ENCODE measurements around the gene CTNNA1.
A peak's percentile ranks its signal among the peaks of the same experiment; 100 is the strongest.

The CTNNA1 gene

DNA sequence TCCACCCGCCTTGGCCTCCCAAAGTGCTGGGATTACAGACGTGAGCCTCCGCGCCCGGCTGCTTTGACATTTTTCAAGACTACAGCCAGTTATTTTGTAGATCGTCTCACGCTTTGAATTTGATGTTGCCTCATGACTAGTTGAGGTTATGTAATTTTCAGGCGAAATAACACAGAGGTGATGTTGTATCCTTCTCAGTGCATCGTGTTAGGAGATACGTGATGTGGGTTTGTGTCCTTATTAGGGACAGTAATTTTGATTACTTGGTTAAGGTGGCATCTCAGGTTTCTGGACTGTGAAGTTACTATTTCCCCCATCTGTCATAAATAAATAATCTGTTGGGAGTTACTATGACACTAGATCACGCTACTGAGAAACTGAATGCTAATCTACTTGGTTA is 25.0 kb downstream of the CTNNA1 start:
- DNase-seq (ENCODE audit: low spot score) = no peak
- no peak overlapping the region for H3K27ac ChIP-seq
- H3K4me3 ChIP-seq = no peak overlapping the region
- TF ChIP-seq, protein P1, sequence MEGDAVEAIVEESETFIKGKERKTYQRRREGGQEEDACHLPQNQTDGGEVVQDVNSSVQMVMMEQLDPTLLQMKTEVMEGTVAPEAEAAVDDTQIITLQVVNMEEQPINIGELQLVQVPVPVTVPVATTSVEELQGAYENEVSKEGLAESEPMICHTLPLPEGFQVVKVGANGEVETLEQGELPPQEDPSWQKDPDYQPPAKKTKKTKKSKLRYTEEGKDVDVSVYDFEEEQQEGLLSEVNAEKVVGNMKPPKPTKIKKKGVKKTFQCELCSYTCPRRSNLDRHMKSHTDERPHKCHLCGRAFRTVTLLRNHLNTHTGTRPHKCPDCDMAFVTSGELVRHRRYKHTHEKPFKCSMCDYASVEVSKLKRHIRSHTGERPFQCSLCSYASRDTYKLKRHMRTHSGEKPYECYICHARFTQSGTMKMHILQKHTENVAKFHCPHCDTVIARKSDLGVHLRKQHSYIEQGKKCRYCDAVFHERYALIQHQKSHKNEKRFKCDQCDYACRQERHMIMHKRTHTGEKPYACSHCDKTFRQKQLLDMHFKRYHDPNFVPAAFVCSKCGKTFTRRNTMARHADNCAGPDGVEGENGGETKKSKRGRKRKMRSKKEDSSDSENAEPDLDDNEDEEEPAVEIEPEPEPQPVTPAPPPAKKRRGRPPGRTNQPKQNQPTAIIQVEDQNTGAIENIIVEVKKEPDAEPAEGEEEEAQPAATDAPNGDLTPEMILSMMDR (IDR thresholded peaks at IDR 0.05) = no peak

DNA sequence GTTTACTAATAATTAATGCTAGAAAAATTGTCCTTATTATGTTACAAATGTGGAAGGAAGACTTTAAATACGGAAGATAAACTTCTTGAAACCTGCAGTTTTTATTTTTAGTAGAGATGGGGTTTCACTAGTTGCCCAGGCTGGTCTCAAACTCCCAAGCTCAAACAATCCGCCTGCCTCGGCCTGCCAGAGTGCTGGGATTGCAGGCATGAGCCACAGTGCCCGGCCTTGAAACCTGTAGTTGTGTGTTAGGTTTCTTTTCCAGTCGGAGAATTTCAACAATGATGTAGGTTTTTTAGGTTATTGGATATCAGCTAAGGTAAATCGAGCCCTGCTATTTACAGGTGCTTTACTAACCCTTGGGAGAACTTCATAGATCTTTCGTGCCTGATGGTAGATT is 30.8 kb downstream of the CTNNA1 start:
- H3K4me3 ChIP-seq = no peak overlapping the region
- TF ChIP-seq, protein P1 (IDR thresholded peaks at IDR 0.05) = no peak
- H3K27ac ChIP-seq = no peak overlapping the region
- no peak for DNase-seq (ENCODE audit: low spot score)

DNA sequence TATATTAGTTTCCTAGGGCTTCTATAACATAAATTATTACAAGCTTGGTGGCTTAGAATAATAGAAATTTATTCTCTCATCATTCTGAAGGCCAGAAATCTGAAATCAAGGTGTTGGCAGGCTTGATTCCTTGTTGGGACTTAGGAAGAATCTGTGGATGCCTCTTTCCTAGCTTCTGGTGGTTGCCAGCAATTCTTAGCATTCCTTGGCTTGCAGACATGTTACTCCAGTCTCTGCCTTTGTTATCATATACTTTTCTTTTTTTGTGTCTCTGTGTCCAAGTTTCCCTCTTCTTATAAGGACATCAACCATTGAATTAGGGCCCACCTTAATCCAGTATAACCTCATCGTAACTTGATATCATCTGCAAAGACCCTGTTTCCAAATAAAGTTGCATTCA is 31.4 kb downstream of the CTNNA1 start:
- Histone ChIP-seq H3K4me3 (no peak overlapping the region), H3K27ac (no peak overlapping the region)
- DNase-seq (ENCODE audit: low spot score) = no peak
- TF ChIP-seq, protein P1 (IDR thresholded peaks at IDR 0.05) = no peak

DNA sequence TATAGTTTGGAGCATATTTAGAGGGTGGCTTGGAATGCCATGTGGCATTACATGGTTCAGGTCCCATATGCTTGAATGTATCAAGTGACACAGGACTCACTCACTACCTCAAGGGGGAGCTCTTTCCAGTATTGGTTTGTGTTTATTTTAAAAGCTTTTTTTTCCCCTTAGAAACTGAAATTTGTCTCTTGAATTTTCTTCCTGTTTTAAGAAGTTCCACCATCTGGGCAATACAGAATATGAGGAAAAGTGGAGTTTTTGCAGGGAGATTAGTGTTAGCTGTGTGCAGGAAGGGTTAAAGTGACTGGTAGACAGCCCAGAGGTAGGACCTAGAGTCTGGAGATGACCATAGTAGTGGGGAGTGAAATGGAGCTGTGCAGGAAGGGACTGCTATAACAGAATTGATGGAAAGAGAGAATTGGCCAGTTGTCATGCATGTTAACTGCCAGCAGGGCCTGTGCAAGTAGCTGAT is 36.6 kb downstream of the CTNNA1 start:
- Histone ChIP-seq H3K27ac (no peak overlapping the region), H3K4me3 (no peak overlapping the region)
- TF ChIP-seq, protein P1 (IDR thresholded peaks at IDR 0.05) = peak; percentile 15
- DNase-seq (ENCODE audit: low spot score) = no peak

DNA sequence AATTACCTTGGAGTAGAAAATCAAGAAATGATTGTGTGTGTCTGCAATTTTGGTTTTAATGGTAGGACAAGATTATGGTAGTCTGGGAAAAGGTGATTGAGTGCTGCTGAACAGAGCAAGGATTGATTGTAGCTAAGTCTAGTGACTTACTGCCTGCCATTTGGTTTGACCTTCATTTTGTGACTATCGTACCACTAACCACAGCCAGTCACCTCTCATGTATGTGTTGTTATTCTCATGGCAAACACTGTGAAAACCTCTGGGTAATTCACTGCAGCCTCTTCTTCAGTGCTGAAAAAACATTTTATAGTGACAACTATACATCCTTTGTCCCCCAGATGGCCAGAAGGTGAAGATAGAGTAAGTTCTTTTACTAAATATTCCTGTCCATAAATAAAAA is 37.5 kb downstream of the CTNNA1 start:
- Histone ChIP-seq H3K27ac (no peak overlapping the region), H3K4me3 (no peak overlapping the region)
- TF ChIP-seq, protein P1 (IDR thresholded peaks at IDR 0.05) = no peak
- DNase-seq (ENCODE audit: low spot score) = no peak

DNA sequence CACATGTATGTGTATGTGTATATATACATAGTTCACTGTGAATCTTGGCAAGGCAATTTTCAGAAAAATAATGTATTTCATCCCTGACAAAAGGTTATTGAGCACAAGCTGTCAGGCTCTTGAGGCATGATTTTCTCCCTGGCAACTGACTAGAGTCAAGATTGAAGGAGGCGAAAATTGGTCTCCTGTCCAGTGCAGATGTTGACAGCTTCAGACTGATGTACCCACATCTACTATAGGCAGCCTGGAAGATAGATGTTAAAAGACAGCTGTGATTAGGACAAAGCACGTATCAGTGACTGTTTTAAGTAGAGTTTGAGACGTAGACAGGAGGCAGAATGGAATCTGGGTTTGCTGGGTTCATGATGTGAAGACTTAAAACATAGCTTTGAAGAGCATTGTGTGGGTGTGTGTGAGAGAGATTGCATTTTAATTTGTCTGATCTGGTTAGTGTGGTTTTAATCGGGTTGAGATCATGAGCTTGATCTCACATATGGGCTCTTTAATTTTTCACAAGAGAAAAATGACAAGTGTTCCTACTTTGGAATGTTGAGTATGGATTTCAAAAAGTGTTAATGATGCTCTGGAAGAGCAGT is 39.1 kb downstream of the CTNNA1 start:
- TF ChIP-seq, protein P1 (IDR thresholded peaks at IDR 0.05) = no peak
- Histone ChIP-seq H3K4me3 (no peak overlapping the region), H3K27ac (no peak overlapping the region)
- no peak for DNase-seq (ENCODE audit: low spot score)

DNA sequence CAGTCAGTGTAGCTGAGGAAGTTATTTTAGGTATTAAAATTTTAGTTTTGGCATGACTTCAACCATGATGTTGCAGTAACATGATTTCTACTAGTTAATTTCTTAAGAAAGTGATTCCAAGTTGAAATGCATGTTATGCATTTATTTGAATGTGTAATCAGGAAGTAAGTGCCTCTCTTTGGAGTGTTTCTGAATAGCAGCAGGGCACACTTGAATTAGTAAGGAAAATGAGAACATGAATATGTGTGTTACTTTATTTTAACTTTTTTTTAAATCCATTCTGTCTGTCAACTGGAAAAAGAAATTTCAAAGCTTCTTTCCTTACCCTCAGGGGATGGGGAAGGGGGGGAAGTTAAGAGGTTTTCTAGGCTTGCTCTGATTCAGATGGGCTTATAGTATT is 40.4 kb downstream of the CTNNA1 start:
- TF ChIP-seq, protein P1 (IDR thresholded peaks at IDR 0.05) = no peak
- Histone ChIP-seq H3K4me3 (no peak overlapping the region), H3K27ac (no peak overlapping the region)
- no peak for DNase-seq (ENCODE audit: low spot score)
